ENCODE measurements around the gene CNTNAP2.

Gene CNTNAP2

GRCh38 chr7:146713934-146714333, 597.3 kb downstream of the CNTNAP2 start:
- no peak for TF ChIP-seq CTCF (conservative IDR thresholded peaks at IDR 0.05; ENCODE audit: low read depth, low read length)
- H3K4me3 ChIP-seq (ENCODE audit: low read depth, low read length): no peak overlapping the region

GRCh38 chr7:146720195-146720594, 603.6 kb downstream of the CNTNAP2 start:
- no peak for DNase-seq (ENCODE audit: low read depth)
- no peak overlapping the region for H3K4me3 ChIP-seq (ENCODE audit: low read depth, low read length)
- TF ChIP-seq CTCF (conservative IDR thresholded peaks at IDR 0.05; ENCODE audit: low read depth, low read length): no peak

More at GRCh38 chr7:146713934-146714333, 597.3 kb downstream of the CNTNAP2 start:
- no peak for DNase-seq (ENCODE audit: low read depth)

- no peak overlapping the region for H3K4me3 ChIP-seq (ENCODE audit: low read depth, low read length)
- TF ChIP-seq CTCF (conservative IDR thresholded peaks at IDR 0.05; ENCODE audit: low read depth, low read length): no peak
- no peak for DNase-seq (ENCODE audit: low read depth)
These were observed 606.4 kb downstream of the CNTNAP2 start for GRCh38 chr7:146722986-146723385.

GRCh38 chr7:146725520-146725919, 608.9 kb downstream of the CNTNAP2 start:
- no peak for DNase-seq (ENCODE audit: low read depth)
- no peak for TF ChIP-seq CTCF (conservative IDR thresholded peaks at IDR 0.05; ENCODE audit: low read depth, low read length)
- no peak overlapping the region for H3K4me3 ChIP-seq (ENCODE audit: low read depth, low read length)

- no peak for DNase-seq (ENCODE audit: low read depth)
- no peak overlapping the region for H3K4me3 ChIP-seq (ENCODE audit: low read depth, low read length)
- no peak for TF ChIP-seq CTCF (conservative IDR thresholded peaks at IDR 0.05; ENCODE audit: low read depth, low read length)
These were observed 611.5 kb downstream of the CNTNAP2 start for GRCh38 chr7:146728141-146728540.

- TF ChIP-seq CTCF (conservative IDR thresholded peaks at IDR 0.05; ENCODE audit: low read depth, low read length): no peak
- H3K4me3 ChIP-seq (ENCODE audit: low read depth, low read length): no peak overlapping the region
- peak; percentile 44 for DNase-seq (ENCODE audit: low read depth)
These were observed 612.0 kb downstream of the CNTNAP2 start for GRCh38 chr7:146728611-146729010.

GRCh38 chr7:146731185-146731584, 614.6 kb downstream of the CNTNAP2 start:
- no peak overlapping the region for H3K4me3 ChIP-seq (ENCODE audit: low read depth, low read length)
- TF ChIP-seq CTCF (conservative IDR thresholded peaks at IDR 0.05; ENCODE audit: low read depth, low read length): no peak
- no peak for DNase-seq (ENCODE audit: low read depth)

Data from choroid plexus epithelial cell (primary cell).